Measurements from ENCODE around the gene FBXW11.

FBXW11 gene

DNA sequence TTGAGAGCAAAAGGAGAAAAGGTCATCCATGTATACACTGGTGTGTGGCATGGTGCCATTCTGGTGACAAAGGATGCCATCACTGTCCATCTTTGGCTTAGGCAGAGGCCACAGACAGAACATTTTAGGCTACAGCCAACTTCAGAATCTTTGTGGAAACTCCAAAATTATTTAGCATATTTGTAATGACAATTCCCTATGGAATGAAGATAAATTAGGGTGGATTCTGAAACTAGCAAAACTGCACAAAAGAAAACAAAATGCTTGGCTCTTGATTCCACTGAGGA is 92.5 kb downstream of the FBXW11 start:
- no peak overlapping the region for H3K4me3 ChIP-seq (ENCODE audit: low read depth, low read length)
- DNase-seq (ENCODE audit: low read depth): no peak
- TF ChIP-seq, protein P1, sequence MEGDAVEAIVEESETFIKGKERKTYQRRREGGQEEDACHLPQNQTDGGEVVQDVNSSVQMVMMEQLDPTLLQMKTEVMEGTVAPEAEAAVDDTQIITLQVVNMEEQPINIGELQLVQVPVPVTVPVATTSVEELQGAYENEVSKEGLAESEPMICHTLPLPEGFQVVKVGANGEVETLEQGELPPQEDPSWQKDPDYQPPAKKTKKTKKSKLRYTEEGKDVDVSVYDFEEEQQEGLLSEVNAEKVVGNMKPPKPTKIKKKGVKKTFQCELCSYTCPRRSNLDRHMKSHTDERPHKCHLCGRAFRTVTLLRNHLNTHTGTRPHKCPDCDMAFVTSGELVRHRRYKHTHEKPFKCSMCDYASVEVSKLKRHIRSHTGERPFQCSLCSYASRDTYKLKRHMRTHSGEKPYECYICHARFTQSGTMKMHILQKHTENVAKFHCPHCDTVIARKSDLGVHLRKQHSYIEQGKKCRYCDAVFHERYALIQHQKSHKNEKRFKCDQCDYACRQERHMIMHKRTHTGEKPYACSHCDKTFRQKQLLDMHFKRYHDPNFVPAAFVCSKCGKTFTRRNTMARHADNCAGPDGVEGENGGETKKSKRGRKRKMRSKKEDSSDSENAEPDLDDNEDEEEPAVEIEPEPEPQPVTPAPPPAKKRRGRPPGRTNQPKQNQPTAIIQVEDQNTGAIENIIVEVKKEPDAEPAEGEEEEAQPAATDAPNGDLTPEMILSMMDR (IDR thresholded peaks at IDR 0.05; ENCODE audit: low read depth, low read length, missing control alignments): no peak

DNA sequence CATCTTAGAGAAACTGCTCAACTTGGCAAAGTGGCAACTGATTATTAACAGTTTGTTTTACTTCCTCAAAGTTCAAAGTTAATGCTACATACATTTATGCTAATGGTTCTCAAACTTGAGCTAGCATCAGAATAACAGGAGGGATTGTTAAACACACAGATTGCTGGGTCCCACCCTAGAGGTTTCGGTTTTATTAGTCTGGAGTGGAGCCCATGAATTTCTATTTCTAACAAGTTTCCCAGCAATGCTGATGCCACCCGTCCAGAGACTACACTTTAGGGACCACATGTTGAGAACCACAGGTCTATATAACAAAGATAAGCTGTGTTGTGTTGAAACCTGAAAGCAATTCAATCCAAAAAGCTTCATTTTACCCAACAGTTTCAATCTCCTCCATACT is 95.3 kb downstream of the FBXW11 start:
- TF ChIP-seq, protein P1 (IDR thresholded peaks at IDR 0.05; ENCODE audit: low read depth, low read length, missing control alignments): no peak
- DNase-seq (ENCODE audit: low read depth): no peak
- H3K4me3 ChIP-seq (ENCODE audit: low read depth, low read length): no peak overlapping the region

DNA sequence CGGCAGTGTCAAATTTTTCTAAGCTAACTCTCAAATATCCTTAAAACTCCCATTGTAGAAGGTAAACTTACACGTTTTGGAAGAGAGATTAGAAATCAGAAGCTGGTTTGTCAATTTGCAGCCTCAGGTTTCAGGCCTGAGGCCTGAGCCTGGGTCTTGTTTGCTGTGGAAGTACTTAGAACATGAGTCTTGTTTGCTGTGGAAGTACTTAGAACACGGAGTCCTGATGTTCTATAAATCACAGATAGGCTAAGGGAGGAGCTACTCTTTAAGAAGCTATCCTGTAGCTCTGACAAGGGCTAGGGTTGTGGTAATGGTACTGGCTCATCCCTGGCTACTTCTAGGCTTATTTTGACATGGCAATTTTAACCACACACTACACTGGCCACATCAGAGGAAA is 97.8 kb downstream of the FBXW11 start:
- TF ChIP-seq, protein P1 (IDR thresholded peaks at IDR 0.05; ENCODE audit: low read depth, low read length, missing control alignments): no peak
- no peak for DNase-seq (ENCODE audit: low read depth)
- no peak overlapping the region for H3K4me3 ChIP-seq (ENCODE audit: low read depth, low read length)

DNA sequence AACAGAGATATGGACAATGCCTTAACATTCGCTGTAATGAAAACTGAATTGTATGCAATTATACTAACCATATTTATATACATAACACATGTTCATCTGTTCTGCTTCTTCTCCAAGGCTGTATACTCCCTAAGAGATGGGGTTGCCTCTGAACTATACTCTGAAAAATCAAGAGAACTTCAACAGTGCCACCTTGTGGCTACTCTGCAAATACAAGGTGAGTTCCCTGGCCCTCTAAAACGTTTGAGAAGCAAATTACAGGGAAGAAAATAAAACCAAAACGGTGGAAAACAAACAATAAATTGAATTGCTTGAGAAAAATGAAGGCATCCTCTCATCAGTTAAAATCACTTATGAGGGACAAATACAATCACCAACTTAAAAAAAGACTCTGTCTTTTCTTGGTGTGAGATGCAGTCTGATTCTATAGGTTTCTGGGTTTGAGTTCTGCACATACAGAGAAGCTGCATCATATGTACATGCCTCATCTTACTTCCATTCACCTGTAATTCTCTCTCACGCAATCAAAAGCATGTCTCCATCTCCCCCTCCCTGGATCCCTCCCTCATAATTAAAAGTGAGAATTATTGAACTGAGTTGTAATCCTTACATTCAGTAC is 98.6 kb downstream of the FBXW11 start:
- no peak overlapping the region for H3K4me3 ChIP-seq (ENCODE audit: low read depth, low read length)
- peak; percentile 33 for DNase-seq (ENCODE audit: low read depth)
- TF ChIP-seq, protein P1 (IDR thresholded peaks at IDR 0.05; ENCODE audit: low read depth, low read length, missing control alignments): peak; percentile 57

DNA sequence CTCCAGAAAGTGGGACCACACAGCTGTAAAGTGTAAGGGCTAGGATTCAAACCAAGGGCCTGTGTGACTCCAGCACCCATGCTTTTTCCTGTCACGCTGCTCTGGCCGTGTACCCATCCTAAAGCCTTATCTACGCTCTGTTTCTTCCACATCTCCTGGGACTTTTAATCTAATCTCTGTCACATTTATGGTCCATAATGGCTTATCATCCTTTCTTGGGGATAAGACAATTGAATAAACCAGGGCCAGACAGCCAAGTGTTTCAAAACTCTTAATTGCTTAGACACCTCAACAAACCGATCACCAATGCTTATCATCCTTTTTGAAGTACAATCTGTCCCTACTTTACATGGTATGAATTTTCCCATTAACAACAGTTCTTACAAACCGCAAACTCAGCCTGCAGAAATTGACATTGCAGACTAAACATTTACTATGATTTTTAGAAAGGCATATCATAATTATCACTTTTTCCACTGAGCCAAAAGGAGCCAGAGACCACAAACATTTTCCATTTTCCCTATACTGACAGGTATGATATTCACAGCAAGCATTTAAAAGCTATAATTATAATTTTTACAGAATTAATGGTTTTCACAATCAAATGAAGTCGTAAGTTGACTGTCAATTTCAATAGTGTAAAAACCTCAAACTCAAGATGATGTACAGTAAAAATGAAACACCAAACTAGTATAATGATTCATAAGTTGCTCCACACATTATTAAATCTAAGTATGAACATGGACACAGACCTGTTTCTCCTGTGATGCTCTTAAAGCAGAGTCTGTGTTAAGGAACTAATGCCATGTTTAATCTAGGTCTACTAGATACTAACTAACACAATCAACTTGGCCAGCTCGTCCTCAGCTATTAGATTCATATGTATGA is 99.5 kb downstream of the FBXW11 start:
- DNase-seq (ENCODE audit: low read depth): no peak
- no peak overlapping the region for H3K4me3 ChIP-seq (ENCODE audit: low read depth, low read length)
- TF ChIP-seq, protein P1 (IDR thresholded peaks at IDR 0.05; ENCODE audit: low read depth, low read length, missing control alignments): no peak

DNA sequence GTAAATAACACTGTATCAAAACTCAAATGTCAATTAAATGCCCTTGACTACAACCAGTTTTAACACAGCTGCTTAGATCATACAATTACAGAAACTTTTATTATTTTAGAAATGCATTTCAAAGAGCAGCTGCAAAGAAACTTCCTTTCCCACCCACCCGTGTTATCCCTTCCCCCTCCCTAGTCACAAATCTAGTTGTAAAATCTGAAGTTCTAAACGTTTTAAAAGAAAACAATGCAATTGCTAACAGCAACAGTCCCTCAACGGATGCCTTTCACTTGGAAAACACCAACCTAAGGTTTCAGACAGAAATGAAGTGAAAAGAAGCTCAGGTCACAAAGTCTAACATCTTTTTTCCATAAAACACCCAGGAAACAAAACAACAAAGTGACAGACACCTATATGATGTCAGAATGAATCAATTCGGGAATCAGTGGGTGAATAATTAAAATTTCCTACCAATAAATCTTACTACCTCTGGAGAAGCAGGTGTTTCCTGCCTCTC is 100.3 kb downstream of the FBXW11 start:
- DNase-seq (ENCODE audit: low read depth): no peak
- H3K4me3 ChIP-seq (ENCODE audit: low read depth, low read length): no peak overlapping the region
- TF ChIP-seq, protein P1 (IDR thresholded peaks at IDR 0.05; ENCODE audit: low read depth, low read length, missing control alignments): no peak

Data from GM12864 (cell line).